A673 (cell line): ENCODE measurements around the gene PARP15.

ENCODE experiments used
- CTCF ChIP-seq: fragments of 300-800, 200-600 bp; sonication (generic); conservative IDR thresholded peaks from 2 replicates; pipeline ENCODE4 v1.5.1; 2017; ENCODE audit warnings: low read depth, mild to moderate bottlenecking, antibody characterized with exemption, low read length, moderate library complexity, mixed read lengths
- EZH2 ChIP-seq: fragments of 200-600 bp; sonication (generic); IDR thresholded peaks from 2 replicates; pipeline ENCODE4 v1.6.1; 2017; ENCODE audit warnings: borderline replicate concordance, low read depth, mild to moderate bottlenecking, mixed read lengths, antibody characterized with exemption, low read length; ENCODE audit not compliant: poor library complexity, severe bottlenecking

- no peak for TF ChIP-seq CTCF
- TF ChIP-seq EZH2: no peak
Observed at GRCh38 chr3:122606330-122606729, 28.9 kb downstream of the PARP15 start.
